COLO668 (cell line): ENCODE data around the gene SMPD4.
"Not testable (repeated sequence)": the region's sequence is repeated elsewhere in the genome, so short reads cannot be mapped to it uniquely, and the experiment has no call there.

ENCODE experiments used
- DNase-seq: peaks from one replicate; lab custom pipeline; 2025; ENCODE audit not compliant: unreplicated experiment; lab: John Stamatoyannopoulos, UW

SMPD4 gene

DNA sequence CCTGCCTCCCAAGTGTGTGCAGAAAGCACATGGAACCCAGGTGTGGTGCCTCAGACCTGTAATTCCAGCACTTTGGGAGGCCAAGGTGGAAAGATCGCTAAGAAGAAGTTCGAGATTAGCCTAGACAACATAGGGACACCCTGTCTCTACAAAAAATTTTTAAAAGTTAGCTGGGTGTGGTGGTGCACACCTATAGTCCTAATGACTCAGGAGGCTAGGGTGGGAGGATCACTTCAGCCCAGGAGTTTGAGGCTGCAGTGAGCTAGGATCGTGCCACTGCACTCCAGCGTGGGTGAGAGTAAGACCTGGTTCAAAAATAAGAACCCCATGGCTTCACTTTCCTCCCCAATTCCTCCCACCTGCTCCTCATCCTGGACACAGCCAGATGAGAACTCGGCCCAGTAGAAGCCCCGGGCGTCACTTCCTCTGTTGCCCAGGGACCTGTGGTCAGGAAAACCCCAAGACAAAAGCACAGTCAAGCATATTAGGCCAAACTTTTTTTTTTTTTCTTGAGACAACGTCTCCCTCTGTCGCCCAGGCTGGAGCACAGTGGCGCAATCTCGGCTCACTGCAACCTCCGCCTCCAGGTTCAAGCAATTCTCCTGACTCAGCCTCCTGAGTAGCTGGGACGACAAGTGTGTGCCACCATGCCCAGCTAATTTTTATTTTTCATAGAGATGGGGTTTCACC is 23.4 kb downstream of the SMPD4 start:
- DNase-seq, result not testable (repeated sequence)

DNA sequence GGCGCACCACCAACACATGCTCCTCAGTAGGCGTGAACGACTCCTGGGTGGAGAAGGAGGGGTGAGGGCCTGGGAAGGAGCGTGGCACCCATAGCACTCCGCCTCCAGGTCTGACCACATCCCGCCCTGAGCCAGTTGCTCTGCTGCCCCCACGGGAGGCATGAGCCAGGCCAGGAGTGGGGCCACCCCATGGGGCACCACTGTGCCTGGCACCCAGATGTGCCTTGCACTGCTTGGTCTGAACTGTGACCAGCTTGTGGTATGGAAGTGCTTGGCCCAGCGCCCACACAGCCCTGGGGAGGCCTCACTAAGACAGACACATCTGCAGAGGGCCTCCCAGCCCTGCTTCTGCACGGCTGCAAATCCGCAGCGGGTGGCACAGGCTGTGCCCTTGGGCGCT is 24.0 kb downstream of the SMPD4 start:
- not testable (repeated sequence) for DNase-seq

DNA sequence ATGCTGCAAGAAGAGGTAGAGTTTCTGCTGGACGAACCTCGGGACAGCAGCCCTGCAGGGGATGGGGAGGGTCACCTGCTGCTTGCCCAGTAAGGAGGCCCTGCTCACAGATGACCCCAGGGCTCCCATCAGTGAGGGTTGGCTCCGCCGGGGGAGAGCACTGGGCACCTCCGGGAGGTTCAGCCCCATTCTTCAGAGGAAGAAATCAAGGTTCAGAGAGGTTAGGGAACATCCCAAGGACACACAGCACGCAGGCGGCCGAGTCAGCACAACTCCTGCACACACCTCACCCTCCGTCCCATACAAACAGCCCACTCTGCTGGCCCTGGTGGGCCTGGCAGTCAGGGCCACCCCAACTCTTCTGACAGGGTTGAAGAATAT is 24.8 kb downstream of the SMPD4 start:
- DNase-seq, result no peak

DNA sequence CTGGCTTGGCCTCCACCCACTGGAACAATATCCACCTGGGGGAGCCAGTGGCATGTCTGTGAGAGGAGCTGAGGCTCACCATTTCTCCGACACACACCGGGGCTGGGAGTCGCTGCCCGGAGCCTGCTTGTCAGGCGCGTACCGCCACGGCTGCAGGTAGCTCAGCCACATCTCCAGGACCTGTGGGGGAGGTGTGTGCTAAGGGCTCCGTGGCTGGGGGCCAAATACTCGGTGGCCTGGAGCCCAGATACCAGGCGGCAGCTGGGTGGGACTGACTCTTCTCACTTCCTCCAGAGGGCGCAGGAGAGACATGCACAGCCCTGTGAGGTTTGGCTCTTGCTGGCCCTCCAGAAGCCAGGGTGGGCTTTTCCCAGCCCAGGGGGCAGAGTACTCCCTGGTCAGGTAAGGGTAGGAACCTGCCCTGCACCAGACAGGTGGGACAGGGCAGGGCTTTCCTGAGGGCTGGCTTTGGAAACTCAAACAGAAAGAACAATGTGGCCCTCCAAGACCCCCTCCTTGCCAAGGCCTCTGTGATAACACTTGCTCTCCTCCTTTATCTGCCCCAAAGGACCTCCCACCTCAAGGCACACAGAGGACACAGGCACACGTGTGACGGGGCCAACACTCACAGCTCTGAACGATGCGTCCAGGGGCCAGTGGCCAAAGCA is 25.3 kb downstream of the SMPD4 start:
- peak; percentile 14 for DNase-seq

DNA sequence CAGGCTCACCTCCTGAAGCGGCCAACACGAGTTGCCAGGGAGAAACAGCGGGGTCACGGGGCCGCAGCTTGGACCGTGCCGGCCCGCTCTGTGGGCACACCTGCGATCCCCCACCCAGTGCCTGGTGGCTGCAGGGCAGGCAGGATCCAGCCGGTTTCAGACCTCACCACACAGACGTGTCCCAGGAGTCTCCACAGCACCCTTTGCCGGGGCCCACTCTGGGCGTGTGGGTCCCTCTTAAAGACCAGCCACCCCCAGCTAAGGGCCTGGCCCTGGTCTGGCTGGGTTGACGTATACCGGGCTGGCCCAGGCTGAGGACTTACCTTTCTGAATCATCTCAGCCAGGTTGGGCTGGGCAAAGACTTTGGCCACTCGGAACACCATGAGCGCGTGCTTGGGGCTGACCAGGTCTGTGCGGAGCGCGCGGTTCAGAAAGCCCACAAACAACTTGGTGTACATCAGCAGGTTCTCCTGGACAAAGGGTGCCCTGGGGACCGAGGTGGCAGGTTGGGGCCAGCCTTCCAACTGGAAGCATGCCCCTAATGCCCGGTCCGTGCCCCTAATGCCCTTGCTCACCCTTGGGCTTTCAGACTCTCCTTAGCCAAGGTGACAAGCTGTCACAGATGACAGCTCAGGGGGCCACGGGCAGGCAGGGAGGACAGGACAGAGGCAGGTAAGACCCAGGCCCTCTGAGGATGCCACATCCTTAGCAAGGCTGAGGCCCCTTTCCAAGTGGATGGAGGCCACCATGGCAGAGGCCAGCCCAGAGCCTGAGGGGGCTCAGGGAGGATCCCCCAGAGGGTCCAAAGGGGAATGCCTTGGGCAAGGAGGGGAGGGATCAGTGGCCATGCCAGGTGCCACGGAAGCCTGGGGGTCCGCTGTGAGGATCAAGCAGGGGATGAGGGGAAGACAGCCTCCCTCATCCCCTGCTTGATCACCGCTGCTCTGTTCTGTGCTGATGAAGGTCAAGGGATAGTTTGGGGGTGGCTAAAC is 26.3 kb downstream of the SMPD4 start:
- no peak for DNase-seq

DNA sequence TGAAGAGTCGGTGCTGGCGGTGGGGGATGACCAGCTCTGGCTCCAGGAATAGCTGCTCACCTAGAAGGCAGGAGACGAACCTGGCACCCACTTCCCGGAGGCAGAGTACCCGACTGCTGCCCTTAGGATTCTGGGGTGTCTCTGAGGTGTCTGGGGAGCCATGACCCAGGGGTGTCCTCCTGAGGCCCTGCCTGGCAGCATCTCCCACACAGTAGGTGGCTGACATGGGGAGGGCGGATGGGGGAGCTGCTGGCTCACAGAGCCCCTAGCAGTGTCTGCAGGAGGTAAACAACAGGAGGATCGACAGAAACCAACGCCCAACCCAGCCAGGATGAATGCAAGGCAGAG is 27.0 kb downstream of the SMPD4 start:
- not testable (repeated sequence) for DNase-seq

DNA sequence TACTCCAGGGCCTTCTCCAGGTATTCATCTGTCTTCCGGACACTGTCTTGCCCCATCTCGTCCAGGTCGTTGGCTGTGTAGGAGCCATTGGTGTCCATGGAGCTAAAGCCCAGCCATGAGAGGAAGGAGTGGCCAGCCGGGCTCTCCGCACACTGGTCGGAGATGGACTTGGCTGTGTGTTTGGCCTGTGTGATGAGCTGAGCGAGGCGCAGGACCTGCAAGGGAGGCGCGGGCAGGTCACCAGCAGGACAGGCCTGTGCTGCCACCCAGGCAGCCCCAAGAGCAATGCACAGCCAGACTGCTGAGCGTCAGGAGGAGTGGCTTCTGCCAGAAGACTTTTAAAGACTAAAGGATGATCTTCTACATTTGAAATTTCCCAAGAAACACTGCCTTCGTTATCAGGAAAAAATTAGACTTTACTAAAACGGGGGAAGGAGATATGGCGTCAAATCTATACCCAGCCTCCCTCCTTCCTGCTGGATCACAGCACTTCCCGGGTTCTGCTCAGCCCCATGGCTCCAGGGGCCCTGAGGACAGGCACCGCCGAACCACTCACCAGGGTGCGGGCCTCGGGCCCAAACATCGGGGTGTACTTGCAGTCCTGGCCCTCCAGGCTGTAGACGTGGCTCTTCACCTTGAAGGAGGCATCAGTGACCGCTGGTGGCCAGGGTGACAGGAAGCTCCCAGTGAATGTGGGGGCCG is 27.5 kb downstream of the SMPD4 start:
- not testable (repeated sequence) for DNase-seq

DNA sequence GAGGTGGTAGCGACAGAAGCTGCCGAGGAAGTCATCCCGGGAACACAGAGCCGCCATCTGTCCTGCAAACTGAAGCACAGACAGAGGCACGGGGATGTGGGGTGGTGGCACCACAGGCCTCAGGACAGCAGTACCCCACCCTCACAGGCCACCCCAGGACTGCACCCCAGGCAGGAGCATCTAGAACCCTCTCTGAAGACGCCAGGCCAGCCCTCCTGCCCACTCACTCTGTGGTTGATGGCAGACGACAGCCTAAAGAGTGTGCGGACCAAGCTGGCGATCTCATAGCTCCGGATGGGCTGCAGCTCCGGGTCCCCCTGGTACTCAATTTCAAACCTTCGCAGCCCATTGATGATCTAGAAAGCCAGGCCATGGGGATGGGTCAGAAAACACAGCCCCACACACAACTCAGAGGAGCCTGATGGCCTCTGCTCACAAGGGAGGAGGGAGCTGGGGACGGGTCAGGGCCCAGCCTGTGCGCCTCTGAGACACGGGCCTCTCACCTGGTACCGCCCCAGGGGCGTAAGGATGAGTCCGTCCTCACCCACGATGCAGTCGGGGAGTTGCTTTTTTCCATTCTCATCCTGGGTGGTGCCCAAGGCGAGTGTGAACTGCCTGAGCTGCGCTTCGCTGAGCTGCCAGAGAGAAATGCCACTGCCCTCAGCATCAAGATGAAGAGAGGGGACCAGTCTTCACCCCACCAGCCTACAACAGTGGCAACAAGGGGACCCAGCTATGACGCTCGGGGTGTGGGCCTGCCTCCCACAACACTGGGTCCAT is 28.4 kb downstream of the SMPD4 start:
- DNase-seq, result no peak

DNA sequence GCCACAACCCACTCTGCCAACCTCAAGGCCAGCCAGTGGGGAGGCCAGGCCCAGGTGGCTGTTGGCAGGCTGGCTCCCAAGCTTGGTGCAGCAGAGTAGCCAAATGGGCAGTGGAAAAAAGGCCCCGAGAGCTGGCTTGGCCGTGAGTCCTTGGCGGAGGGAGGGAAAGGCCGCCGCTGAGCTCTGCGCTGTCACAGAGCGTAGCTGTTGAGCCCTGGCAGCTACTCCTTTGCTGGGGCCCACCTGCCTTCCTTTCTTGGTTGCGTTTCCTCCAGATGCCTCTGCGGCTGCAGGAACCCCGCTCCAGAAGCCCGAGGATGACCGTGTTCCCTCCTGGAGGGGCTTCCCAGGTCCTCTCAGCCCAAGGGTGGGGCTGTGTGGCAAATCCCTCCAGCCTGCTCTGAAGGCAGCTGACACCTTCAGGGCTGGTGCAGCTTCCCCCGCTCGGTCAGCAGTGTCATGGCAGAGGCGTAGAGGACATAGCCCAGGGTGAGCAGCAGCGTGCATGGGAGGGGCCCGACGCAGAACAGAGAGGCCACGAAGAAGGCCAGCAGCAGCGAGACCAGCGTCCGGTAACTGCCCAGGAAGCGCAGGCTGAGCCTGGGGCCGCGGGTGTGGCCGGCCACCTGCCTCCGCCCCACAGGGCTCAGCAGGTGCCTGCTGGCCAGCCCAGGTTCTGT is 29.1 kb downstream of the SMPD4 start:
- DNase-seq, result not testable (repeated sequence)

DNA sequence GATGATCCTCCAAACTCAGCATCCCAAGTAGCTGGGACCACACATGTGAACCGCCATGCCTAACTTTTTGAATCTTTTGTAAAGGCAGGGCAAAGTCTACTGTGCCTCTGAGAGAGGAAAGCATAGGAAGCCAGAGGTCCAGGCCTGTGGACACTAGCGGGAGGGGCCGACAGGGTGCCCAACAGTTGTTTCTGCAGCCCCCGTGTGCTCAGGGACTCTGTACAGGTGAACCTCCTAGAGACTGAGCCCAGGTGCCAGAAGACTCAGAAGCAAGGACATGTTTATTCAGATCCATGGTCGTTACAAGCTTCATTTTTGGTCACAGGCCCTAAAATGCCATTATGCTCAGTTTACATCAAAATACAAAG is 30.3 kb downstream of the SMPD4 start:
- not testable (repeated sequence) for DNase-seq

DNA sequence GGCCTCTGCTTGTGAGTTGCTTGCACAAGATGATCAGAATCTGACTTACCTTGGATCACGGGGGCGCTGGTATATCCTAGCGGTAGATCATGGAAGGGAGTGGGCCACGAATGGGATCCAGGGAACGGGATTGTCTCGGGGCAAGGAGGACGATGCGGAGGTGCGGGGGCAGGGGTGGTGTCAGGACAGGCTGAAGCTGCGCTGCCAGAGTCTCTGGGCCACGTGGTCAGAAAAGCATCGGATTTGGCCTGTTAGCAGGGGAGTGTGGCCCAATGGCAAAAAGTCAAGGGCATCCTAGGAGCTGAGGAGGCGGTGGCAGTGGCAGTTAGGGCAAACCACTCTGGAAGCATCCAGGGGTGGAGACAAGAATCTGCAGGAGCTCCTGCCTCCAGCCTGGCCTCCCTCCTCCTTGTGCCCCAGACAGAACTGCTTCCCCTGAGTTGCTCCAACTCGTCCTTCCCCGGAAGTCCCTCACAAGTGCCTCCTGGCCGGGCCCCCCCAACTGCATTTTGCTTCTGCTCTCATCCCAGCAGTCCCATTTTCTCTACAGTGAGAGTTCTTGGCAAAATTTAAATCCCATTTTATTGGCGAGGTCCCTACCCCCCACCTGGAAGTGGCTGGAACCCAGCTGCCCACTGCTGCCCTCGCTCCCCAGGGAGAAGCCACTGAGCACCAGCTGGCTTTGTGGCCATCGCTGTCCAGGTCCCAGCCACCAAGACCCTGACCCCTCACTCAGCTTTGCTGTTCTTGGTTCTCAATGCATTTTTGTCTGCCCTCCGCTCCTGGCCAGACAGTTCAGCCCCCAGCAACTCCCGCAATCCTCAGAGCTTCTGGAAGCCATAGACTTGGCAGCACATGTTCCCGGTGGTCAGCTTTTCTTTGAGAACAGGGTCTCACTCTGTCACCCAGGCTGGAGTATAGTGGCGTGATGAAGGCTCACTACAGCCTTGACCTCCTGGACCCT is 30.9 kb downstream of the SMPD4 start:
- DNase-seq, result no peak

DNA sequence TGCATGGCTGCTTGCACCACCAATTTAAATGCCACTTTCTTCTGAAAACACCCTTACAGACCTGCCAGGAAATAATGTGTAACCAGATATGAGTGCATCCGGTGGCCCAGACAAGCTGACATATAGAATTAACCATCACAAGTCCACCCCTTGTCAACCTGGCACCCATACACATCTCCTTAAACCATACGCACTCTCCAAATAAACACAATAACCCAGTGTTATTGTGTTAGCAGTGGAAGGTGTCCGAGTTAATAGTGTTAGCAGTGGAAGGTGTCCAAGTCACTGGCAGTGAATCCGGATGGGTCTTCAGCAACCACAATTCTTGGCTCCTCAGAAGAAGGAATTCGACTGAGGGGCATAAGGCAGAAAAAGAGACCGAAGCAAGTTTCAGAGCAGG is 32.9 kb downstream of the SMPD4 start:
- peak; percentile 25 for DNase-seq

DNA sequence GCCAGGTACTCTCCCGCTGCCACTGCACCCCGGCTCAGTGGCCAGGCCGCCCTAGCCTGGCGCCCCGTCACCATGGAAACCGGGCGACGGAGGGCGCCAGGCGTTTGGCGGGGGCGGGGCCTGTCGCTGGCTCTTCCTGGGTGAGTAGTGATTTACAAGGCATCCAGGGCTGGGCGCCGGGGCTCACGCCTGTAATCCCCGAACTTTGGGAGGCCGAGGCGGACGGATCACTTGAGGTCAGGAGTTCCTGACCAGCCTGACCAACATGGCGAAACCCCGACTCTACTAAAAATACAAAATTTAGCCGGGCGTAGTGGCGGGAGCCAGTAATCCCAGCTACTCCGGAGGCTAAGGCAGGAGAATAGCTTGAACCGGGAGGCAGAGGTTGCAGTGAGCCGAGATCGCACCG is 36.4 kb downstream of the SMPD4 start, which contains the start of gene CCDC74B:
Gene CCDC74B, minus strand, starts transcription at position 107 of the 409 bp plus-strand sequence. CDS start 116 bp downstream, outside the sequence.
- peak; percentile 78 for DNase-seq

DNA sequence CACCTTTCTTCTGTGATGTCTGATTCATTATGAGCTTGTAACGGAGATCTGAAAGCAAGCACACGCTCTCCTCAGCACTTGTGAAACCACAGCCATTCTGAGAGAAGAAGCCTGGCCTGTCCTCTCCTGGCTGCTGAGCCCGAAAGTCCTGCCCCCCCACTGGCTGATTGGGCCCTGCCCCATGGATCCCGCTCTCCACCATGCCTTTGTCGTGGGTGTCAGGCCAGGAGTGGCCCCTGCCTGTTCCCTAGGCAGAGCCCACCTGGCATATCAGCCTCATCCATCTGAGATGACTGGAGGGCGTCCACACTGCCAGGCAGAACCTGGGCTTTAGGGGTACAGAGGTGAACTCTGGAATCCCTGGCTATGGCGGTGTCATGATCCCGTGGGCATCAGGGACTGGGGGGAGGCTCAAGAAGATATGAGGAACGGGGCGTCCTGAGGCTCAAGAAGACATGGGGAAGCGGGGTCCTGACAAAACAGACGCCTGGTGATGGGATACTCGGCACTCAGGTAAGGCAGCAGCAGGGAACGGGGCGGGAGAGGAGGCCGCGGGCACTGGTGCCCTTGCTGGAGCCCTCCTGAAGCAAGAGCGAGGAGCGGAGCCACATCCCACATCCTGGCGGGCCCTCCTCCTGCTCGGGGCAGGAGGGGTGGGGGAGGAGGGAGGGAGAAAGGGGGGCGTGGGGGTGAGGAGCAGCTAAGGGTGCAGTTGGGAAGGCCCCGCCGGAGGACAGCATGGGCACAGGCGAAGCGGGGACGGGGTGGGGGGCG is 37.9 kb downstream of the SMPD4 start:
- not testable (repeated sequence) for DNase-seq

DNA sequence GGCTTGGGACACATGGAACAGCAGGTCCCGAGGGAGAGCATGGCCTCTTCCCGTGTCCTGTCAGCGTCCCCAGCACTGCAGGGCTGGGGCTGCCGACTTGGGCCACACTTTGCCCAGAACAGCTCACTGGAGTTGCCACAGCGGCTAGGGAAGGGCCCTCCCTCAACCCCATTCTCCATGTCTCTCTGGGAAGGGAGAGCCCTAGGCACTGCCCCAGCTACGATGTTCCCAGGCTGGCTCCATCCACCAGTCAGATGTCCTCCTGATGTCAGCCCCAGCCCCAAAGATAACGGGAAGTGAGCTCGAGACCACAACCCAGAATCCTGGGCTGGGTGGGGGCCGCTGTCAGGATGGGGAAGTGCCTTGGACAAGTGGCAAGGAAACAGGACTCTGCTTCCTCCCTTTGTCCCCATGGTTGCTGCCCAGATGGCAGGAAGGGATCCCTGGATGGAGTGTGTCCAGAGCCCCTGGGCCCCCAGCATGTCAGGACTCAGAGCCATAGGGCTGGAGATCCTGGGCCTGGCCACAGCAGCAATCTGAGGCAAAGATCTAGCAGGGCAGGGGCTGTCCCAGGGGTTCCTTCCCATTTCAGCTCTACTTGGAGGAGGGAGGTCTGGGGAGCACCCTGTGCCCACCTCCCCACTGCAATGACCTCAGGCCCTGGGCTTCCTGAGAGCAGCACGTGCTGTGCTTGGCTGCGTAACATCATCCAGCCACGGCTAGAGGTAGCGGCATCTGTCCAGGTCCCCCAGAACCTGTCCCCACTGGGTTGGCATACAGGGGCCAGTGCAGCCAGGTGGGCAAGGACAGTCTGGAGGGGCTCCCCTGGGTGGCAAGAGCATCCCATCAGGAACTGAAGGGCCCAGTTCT is 38.8 kb downstream of the SMPD4 start:
- not testable (repeated sequence) for DNase-seq

DNA sequence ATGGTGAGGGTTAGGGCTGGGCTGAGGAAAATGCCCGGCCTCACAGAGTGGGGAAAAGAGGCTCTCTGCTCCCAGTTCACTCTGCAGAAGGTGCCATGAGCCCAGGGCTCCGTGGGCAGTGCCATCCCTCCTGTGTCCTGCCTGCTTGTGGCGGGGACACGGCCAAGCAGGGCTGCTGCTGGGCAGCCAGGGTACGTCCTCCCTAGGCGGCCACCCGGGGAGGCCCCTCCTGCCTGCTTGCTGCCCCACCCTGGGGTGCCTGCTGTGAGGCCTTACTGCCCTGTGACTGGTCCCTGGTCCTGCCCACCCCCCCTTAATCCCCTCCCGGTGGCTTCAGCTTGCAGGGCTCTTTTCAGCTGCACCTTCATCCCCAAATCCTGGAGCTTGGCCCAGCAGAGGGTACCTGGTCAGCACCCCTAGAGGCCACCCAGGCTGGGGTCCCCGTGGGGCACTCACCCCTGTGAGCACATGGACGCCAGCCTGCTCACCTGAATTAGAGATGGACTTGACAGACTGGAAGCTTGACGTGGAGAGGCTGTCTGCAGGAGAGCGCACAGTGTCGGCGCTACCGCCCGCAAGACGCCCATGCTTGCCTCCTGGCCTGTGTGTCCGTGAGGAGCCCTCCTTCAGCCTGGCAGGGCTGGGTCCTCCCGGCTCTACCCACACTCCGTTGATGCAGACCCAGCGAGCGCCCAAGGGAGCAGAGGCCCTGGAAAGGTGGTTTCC is 39.6 kb downstream of the SMPD4 start:
- not testable (repeated sequence) for DNase-seq
